KOPT-K1 (cell line): ENCODE measurements around the gene FOXK1.

Experiments used
- H3K27ac ChIP-seq: fragments of 200-600 bp; sonication (generic); 2 replicates; pipeline ENCODE4 v1.5.1; 2016; ENCODE audit warnings: antibody characterized with exemption, mild to moderate bottlenecking, low read depth, low read length; ENCODE audit not compliant: poor library complexity, severe bottlenecking
- H3K36me3 ChIP-seq: fragments of 200-600 bp; sonication (generic); 2 replicates; pipeline ENCODE4 v1.5.1; 2017; ENCODE audit warnings: antibody characterized with exemption, mild to moderate bottlenecking, low read length, moderate library complexity; ENCODE audit not compliant: insufficient read depth
- H3K9me3 ChIP-seq: fragments of 200-600 bp; sonication (generic); 2 replicates; pipeline ENCODE4 v1.5.1; 2017; ENCODE audit warnings: antibody characterized with exemption, low read length, mild to moderate bottlenecking; ENCODE audit not compliant: insufficient read depth, poor library complexity, severe bottlenecking

FOXK1 gene

DNA sequence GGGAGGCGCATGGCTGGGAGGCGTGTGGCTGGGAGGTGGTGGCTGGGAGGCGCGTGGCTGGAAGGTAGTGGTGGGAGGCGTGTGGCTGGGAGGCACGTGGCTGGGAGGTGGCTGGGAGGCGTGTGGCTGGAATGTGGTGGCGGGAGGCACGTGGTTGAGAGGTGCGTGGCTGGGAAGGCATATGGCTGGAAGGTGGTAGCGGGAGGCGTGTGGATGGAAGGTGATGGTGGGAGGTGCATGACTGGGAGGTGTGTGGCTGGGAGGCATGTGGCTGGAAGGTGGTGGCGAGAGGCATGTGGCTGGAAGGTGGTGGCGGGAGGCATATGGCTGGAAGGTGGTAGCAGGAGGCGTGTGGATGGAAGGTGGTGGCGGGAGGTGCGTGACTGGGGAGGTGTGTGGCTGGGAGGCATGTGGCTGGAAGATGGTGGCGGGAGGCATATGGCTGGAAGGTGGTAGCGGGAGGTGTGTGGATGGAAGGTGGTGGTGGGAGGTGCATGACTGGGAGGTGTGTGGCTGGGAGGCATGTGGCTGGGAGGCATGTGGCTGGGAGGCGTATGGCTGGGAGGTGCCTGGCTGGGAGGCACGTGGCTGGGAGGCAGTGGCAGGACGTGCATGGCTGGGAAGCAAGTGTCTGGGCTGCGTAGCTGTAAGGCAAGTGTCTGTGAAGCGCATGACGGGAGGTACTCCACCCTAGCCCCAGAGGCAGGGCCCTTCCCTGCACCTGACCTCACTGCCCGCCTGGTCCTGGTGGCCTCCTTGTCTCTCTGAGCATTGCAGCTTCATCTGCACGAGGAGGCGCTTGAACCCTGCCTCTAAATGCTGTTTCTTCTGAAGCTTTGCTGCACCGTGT is 35.1 kb downstream of the FOXK1 start:
- no peaks in the 10 kb centered on the region for H3K9me3 ChIP-seq
- peaks cover 29% of the 10 kb centered on the region for H3K36me3 ChIP-seq
- H3K27ac ChIP-seq, result no peak overlapping the region

DNA sequence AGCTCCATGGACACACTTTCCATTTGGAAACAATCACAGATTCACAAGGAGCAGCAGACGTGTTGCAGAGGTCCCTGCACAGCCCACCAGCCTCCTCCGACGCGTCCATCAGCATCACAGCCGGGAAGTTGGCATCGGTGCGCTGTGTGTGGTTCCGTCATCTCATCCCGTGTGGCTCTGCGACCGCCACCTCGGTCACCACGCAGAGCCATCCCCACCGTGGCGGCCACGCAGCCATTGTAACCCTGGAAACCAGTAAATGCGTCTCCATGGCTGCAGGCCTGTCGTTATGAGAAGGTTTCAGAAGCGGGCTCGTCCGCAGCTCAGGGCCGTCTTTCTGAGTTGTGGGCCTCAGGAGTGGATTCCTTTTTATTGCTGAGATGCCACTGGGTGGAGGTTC is 36.0 kb downstream of the FOXK1 start:
- H3K9me3 ChIP-seq, result no peaks in the 10 kb centered on the region
- H3K27ac ChIP-seq, result no peak overlapping the region
- peaks cover 35% of the 10 kb centered on the region for H3K36me3 ChIP-seq

DNA sequence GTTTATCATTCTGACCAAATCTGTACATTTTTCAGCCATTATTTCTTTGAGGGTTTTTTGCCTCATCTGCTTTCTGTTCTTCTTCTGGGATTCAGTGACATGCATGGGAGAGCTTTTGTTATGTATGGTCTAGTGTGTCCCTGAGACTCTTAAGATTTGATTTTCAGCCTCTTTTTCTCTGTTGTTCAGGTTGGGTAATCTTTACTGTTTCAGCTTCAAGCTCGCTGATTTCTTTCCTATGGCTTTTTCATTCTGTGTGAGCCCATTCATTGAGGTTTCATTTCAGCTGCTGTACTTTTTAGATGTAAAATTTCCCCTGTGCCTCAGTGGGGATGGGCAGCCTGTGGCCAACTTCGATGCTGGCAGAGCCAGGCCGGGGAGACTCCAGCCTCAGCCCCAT is 38.1 kb downstream of the FOXK1 start:
- peaks cover 45% of the 10 kb centered on the region for H3K36me3 ChIP-seq
- no peaks in the 10 kb centered on the region for H3K9me3 ChIP-seq
- H3K27ac ChIP-seq, result no peak overlapping the region

DNA sequence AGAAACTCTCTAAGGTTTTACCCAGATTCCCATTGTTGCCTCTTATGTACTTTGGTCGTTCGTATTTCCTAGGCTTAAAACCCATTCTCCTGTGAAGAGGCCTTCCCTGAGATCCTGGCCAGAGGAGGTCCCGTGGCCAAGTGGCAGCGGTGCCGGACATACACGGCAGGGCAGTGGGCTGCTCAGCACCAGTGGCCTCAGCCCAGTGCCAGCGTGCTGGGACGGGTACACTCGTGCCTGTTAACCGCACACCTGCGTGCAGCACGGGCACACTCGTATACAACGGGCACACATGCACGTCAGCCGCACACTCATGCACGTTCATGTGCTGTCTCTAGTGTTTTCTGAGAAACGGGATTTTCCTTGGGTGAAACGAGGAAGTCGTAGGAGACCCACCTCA is 40.2 kb downstream of the FOXK1 start:
- Histone ChIP-seq H3K36me3 (peaks cover 45% of the 10 kb centered on the region), H3K27ac (no peak overlapping the region), H3K9me3 (no peaks in the 10 kb centered on the region)

DNA sequence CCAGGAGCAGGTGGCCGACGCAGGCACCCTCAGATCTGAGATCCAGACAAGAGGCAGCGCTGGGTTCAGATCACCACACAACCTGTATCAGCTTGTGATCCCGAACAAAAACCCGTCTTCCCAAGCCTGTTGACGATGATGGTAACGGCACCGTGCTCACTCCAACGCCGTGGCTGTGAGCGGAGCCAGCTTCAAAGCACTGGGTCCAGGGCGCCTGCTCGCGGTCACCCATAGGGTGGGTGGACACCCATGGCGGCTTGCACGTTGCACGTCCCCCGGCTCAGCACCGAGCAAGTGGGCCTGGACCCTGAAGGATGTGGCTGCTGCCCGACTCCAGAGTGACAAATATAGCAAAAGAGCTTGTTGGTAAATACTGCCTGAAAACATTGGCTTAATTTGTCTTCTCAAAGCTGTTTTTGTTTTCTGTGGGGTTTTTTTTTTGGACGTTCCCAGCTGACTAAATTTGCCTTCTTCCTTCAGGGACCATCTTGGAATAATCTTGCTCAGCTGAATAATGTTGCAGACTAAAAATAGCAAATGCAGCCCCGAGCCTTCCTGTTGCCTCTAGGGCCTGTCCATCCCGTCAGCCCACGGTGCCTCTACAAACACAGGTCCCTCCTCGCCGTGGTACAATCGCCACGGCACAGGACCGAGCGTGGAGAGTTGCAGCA is 41.0 kb downstream of the FOXK1 start:
- no peaks in the 10 kb centered on the region for H3K9me3 ChIP-seq
- no peak overlapping the region for H3K27ac ChIP-seq
- peaks cover 45% of the 10 kb centered on the region for H3K36me3 ChIP-seq

DNA sequence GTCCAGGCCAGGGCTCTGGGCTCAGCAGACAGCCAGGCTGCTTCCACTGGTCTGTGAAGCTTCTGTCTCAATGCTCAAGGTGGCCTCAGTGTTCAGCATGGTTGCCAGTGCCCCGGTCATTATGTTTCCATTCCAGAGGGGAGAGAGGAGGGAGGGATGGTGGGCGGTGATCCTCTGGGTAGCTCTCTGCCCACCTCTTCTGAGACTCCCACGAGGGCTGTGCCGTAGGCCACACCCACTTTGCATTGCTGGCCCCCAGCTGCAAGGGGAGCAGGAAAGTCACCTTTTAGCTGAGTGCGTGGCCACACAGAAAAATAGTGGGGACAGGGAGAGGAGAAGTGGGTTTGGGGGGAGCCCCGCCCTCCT is 42.5 kb downstream of the FOXK1 start:
- no peak overlapping the region for H3K27ac ChIP-seq
- H3K9me3 ChIP-seq, result no peaks in the 10 kb centered on the region
- H3K36me3 ChIP-seq, result peaks cover 39% of the 10 kb centered on the region

DNA sequence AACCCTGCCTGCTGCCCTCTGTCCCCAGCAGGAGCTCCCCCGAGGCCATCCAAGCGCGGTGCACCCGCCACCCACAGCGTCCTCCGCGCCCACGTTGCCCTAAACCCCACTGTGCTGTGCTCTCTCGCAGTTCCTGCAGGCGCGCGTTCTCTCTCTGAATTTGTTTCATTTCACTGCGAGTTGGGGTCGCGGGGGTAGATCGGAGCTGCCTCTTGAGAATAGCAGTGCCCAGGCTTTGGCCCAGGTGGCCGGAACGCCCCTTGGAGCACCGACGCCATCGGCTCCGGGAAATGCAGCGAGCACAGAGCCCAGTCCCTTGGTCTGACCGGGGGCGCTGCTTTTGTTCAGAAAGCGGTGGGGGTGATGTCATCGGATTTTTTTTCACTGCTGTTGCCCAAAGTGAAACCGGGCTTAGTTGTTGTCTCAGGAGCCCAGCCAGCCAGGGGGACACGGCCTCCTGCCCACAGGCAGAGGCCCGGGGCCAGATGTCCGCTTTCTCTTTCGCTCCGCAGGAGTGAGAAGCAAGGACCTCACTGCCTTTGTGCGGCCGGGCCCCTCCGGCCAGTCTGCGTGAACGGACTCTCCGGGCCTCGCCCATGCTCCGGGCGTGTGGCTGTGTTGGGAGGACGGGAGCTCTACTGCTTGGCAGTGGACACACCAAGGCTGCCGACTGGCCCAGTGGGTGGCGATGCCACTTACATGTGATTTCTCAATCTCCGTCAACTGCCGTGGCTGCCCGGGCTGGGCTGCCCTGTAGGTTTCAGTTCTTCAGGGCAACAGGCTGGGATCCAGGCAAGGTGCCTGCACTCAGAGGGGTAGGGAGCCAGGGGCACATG is 43.1 kb downstream of the FOXK1 start:
- no peaks in the 10 kb centered on the region for H3K9me3 ChIP-seq

DNA sequence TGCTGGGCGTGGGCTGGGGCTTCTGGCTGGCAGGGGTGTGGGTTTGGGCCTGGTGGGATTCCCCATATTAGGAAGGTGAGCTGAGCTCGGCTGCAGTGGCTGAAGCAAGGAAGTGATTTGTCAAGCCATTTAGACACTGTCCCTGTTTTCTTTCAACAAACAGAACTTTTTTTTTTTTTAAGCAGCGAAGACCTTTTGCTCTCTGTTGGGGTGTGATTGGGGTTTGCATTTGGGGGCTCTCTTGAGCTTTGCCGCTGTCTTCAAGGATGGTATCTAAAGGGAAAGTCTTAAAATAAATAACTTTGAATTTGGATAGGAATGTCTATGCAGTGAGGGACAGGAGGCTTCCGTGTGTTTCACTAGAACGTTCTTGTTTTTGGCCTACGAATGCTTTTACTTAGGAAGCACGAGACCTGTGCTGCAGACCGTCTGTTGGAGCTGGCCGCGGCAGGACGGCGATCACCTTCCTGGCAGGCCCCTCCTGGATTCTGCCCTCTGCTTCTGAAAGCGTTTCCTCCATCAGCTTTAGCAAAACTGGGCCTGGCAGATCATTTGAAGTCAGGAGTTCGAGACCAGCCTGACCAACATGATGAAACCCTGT is 43.9 kb downstream of the FOXK1 start:
- Histone ChIP-seq H3K27ac (no peak overlapping the region), H3K36me3 (peaks cover 36% of the 10 kb centered on the region), H3K9me3 (no peaks in the 10 kb centered on the region)

More for the DNA sequence above, 43.1 kb downstream of the FOXK1 start:
- Histone ChIP-seq H3K27ac (no peak overlapping the region), H3K36me3 (peaks cover 39% of the 10 kb centered on the region)

DNA sequence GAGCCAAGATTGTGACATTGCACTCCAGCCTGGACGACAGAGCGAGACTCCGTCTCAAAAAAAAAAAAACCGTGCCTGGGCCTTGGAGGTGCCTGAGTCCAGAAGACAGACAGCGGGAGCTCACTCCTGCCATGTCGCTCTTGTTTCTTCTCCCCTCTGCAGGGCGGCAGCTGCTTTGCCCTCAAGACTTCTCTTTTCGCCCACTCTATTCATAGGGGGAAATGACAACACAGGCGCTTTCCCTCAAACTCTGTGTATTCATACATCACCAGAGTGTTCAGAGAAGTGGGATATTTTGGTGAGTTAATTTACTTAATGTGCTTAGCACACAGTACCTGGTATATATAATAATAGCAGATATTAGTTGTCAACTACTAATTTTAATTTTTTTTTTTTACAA is 44.5 kb downstream of the FOXK1 start:
- H3K9me3 ChIP-seq, result no peaks in the 10 kb centered on the region
- H3K27ac ChIP-seq, result no peak overlapping the region
- H3K36me3 ChIP-seq, result peaks cover 33% of the 10 kb centered on the region

DNA sequence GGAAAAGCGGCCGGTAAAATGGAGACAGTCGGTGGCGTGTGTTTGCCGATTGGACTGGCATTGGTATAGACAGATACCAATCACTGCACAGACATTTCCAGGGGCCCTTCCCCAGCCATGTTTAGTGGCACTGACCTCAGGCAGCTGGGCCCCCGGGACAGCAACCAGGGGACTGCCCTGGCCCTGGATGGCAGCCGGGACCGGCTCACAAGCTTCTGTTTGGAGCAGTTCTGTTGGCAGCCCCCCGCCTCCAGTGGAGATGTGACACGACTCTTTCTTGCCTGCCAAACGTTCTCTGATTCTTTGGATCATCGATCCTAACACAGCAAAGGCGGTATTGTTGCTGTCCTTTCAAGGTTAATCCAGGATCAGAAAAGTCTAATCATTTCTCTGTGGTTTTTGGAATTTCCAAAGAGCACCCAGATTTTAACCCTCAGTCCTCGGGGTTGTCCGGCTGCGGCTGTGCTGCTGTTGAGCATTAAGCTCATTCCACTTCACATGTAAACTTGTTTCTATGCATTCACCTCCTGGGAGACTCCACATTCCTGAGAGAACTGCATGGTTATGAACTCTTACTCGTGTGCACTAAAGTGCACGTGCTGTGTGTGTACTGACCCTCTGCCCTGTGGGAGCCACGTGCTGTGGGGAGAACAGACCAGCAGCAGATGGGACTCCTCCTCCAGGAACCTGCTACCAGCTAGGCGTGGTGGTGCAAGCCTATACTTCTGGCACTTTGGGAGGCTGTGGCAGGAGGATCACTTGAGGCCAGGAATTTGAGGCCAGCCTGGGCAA is 46.0 kb downstream of the FOXK1 start:
- Histone ChIP-seq H3K36me3 (peaks cover 17% of the 10 kb centered on the region), H3K9me3 (no peaks in the 10 kb centered on the region), H3K27ac (no peak overlapping the region)

DNA sequence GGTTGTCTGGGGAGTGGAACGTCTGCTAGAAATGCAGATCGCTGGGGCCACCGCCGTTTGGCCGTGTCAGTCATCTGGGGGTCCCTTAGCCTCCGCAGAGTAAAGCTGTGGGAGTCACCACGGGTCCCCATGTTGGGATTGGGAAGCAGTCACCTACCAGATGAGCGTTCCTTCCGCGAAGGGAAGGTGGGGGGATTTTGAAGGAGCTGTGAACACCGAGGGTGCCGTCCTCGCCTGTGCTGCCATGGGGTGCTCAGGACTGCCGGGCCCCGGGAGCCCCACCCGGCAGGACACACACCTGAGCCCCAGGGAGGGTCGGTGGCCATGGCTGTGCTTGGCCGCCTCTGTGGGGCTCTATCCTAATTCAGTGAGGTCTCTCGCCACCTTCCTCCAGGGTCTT is 47.2 kb downstream of the FOXK1 start:
- peak overlapping the region; percentile 78 for H3K27ac ChIP-seq
- H3K36me3 ChIP-seq, result peaks cover 8% of the 10 kb centered on the region; the same call in 1 of the 2 replicates
- H3K9me3 ChIP-seq, result no peaks in the 10 kb centered on the region

DNA sequence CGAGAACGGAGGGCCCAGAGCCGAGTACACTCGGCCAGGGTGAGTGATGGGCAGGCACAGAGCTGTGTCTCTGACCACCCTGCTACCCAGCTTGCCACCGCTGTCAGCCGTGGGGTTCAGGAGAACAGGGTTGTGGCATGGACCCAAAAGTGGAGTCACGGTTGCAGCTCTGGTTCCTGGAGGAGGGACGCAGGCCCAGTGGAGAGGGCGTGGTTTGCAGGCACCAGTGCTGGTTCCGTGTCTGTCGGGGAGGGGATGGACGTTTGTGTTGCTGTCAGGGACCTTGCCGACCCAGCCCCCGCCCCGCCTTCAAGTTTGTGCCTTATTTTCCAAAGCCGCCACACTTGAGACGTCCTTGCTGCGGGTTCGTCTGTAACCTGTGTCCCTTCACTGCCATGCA is 48.2 kb downstream of the FOXK1 start:
- H3K27ac ChIP-seq, result peak overlapping the region; percentile 78
- H3K36me3 ChIP-seq, result peaks cover 8% of the 10 kb centered on the region; the same call in 1 of the 2 replicates
- H3K9me3 ChIP-seq, result no peaks in the 10 kb centered on the region

DNA sequence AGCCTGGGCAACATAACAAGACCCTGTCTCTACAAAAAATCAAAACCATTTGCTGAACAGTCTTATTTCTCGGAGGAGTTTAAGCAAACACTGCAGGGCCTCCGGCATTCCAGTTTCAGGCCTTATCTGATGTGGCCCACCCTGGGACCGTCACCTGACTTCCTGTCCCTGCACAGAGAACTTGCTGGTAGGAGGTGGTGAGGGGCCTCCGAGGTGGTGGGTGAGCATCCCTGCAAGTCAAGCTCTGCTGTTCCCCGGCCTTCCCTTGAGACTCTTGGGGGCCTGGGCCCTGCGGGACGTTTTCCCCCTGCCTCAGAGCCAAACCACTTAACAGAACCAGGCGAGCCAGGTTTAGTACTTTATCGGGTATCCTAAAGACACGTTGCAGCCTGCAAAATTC is 48.9 kb downstream of the FOXK1 start:
- no peaks in the 10 kb centered on the region for H3K9me3 ChIP-seq
- H3K27ac ChIP-seq, result peak overlapping the region; percentile 78
- H3K36me3 ChIP-seq, result peaks cover 8% of the 10 kb centered on the region; the same call in 1 of the 2 replicates

DNA sequence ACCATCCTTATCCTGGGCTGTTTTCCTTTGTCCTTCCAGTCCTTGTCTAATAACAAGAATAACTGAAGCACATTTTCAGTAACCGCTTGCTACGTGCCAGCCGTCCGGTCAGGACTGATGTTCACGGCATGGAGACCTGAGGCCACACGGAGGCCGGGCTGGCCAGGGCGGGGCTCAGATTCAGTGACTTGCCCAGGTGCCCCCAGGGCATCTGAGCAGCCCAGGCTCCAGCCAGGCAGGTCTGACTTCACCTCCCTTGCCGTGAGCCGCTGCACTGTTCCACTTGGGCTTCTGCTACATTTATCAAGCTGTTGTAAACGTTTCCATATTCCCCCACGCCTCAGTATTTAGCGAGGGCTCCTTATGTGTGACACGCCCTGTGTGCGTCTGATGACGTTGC is 49.7 kb downstream of the FOXK1 start:
- H3K9me3 ChIP-seq, result no peaks in the 10 kb centered on the region
- peaks cover 8% of the 10 kb centered on the region; the same call in 1 of the 2 replicates for H3K36me3 ChIP-seq
- H3K27ac ChIP-seq, result peak overlapping the region; percentile 78
